GM19238 (cell line): Measurements from ENCODE around the gene CGN.

Source experiments
- DNase-seq: peaks from one replicate; pipeline ENCODE4 v3.0.0; 2011; ENCODE audit warnings: low spot score; ENCODE audit not compliant: insufficient read length

The CGN gene

DNA sequence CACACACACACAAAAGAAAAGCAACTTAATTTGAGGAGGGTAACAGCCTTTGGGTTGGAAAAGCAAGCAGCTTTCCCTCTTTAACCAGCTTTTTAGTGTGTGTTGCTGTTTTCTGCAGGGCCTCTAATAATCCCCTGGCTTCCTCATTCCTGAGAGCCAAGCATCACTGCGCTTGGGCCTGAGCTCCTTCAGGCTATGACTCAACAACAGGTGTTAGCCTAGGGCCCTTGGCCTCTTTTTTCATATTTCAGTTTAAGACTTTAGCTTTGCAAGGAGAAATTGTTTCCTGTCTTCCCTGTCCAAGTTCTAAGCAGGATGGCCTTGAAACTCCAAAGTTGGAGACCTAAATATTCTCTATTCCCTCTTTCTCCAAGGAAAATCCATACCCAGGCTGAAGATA, 74.4 kb downstream of the CGN start:
- no peak for DNase-seq
